GM19395 (cell line): ENCODE data around the gene NRL.
"Not testable (repeated sequence)": the region's sequence is repeated elsewhere in the genome, so short reads cannot be mapped to it uniquely, and the experiment has no call there.

Experiments
- ATAC-seq: cut with Tn5 transposase; IDR thresholded peaks from one replicate; pipeline ENCODE4 v1.9.1; 2021; ENCODE audit warnings: mild to moderate bottlenecking, moderate library complexity; ENCODE audit not compliant: unreplicated experiment

NRL gene

DNA sequence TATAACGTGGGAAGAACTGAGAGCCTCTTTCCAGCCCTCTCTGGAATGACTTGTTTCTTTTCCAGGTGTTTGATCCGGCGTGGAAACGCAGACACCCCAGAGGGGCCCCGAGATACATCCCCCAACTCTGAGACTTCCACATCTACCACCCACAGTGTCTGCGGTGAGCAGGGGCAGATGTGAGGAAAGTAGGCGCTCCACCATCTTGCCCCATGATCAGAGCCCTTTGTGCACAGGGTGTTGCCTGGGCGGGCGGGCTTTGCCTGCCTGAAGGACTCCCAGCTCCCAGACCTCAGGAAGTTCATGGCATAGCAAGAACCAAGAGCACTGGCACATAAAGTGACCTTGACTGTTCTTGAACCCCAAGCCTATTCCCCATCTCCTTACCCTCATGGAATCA lies 60.1 kb downstream of the NRL start:
- no peak for ATAC-seq

GRCh38 chr14:24054324-24054641 lies 60.5 kb downstream of the NRL start:
- ATAC-seq, result no peak

DNA sequence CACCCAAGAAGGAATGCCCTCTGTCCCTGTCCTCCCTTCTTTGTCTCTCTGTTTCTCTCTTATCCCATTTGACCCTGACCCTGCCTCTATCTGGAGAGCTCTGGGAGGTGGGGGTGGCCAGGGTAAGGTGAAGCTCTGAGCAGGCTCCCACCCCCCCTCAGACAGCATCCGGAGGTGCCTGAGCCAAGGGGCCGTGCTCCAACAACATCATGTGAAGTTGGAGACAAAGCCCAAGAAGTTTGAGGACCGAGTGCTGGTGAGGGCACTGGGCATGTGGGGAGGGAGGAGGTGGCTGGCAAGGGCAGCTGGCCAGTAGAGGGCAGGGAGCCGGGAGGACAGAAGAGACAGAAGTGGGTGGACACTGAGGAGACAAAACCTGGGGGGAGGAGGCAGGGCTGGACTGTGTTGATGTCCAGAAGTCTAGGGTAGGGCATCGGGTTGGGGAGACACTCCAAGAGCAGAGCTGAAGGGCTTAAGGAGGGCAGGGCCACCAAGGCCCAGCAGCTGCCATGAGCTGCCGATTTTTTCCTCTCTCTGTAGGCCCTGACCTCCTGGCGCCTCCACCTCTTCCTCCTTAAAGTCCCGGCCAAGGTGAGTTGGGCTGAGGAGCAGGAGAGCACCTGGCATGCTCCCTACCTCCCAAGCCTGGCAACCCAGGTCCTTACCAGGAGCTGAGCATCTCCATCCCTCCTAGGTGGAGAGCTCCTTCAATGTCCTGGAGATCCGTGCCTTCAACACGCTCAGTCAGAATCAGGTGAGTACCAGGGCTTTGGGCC lies 61.0 kb downstream of the NRL start:
- ATAC-seq, result no peak

GRCh38 chr14:24052656-24053547 lies 61.8 kb downstream of the NRL start:
- no peak for ATAC-seq

- ATAC-seq, result peak; percentile 73
Measured at GRCh38 chr14:24051789-24052655, 62.7 kb downstream of the NRL start, which contains the start of gene CARMIL3. CARMIL3 (plus strand) TSS chr14:24052009; CDS start chr14:24052154, 145 bp downstream.

GRCh38 chr14:24051176-24051788 lies 63.5 kb downstream of the NRL start:
- peak; percentile 22 for ATAC-seq

- ATAC-seq, result not testable (repeated sequence)
Measured at GRCh38 chr14:24050753-24051152, 64.0 kb downstream of the NRL start.

GRCh38 chr14:24049002-24049401 lies 65.7 kb downstream of the NRL start:
- not testable (repeated sequence) for ATAC-seq

- ATAC-seq, result no peak
Measured at GRCh38 chr14:24042746-24043145, 72.0 kb downstream of the NRL start.

- no peak for ATAC-seq
Measured at GRCh38 chr14:24040692-24041091, 74.1 kb downstream of the NRL start.

DNA sequence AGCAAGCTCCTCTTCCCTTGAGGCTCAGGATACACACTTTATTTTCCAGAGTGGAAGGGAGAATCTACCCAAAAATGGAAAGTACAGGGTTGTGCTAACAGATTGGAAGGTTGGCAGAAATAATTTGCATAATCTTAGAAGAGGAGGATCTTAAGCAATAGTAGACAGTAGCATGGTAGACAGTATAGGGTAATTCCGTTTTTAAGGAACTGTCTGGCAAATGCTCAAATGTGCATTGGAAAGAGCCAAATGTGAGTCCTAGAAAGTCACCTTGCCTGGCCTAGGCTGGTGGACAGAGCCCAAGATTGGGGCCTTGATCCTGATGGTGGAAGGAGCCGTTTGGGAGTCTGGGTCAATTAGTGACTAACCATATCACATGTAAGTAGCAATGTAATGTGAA lies 76.1 kb downstream of the NRL start:
- ATAC-seq, result no peak

- ATAC-seq, result no peak
Measured at GRCh38 chr14:24037658-24038037, 77.1 kb downstream of the NRL start.

DNA sequence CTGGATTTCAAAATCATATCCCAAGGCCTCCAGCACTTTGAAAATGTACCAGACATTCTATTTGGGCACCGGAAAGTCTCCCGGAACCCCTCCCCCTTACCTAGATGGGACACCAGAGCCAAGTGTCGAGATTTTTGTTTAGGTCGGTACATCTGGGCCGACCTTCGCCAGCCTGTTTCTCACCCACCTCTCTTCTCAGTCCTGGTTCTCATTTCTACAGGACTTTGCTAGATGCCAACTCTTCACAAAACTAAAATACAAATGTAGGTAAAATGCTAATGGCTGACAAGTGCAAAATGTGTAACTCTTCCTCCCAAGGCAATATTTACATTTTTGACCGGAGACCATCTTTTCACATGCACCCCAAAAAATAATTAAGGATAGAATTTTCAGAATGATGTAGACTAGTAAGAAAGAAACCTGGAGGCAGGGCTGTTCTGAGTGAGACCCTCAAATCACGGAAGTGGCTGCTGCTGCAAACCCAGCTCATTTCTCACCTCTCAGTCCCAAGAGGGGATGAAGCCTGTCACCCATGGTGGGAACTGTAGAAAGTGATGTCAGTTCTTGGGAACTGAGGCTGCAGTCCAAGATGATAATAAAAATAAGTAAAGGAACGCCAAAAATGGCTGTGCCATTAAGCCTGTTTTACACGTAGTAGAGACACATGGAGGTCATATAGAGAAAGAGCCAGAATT lies 77.6 kb downstream of the NRL start:
- ATAC-seq, result peak; percentile 26

- ATAC-seq, result peak; percentile 78
Measured at GRCh38 chr14:24036169-24036962, 78.4 kb downstream of the NRL start.

DNA sequence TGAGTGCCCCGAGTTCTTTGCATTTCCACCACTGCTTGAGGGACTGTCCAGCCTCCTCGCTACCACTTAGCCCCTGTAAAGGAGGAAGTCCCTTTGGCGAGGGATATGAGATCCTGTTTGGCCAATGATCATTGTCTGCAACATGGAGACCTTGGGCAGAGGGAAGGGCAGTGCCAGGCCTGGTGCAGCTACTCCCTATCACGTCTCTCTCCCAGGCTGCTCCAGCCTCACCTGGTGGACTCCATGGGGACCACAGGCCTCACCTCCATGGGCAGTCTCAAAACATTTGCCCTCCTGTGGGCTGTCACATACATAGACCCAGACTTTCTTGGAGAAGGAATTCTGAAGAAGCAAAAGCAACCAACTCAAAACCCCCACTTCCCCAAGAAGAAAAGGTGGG lies 79.0 kb downstream of the NRL start:
- peak; percentile 28 for ATAC-seq

- ATAC-seq, result no peak
Measured at GRCh38 chr14:24032727-24033418, 81.9 kb downstream of the NRL start.

- not testable (repeated sequence) for ATAC-seq
Measured at GRCh38 chr14:24031331-24031730, 83.4 kb downstream of the NRL start.

DNA sequence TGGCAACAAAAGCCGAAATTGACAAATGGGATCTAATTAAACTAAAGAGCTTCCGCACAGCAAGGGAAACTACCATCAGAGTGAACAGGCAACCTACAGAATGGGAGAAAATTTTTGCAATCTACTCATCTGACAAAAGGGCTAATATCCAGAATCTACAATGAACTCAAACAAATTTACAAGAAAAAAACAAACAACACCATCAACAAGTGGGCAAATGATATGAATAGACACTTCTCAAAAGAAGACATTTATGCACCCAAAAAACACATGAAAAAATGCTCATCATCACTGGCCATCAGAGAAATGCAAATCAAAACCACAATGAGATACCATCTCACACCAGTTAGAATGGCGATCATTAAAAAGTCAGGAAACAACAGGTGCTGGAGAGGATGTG lies 85.1 kb downstream of the NRL start:
- ATAC-seq, result not testable (repeated sequence)
